Stimulated activated CD4-positive, alpha-beta T cell treated with anti-CD3 and anti-CD28 coated beads, Interleukin-15, amount 100 ng/mL, for 24 hours (primary cell): Measurements from ENCODE around the gene AKAP10.
A peak's percentile ranks its signal among the peaks of the same experiment; 100 is the strongest.
"Not testable (repeated sequence)": the region's sequence is repeated elsewhere in the genome, so short reads cannot be mapped to it uniquely, and the experiment has no call there.

Experiments used
- DNase-seq: peaks from one replicate; pipeline ENCODE4 v3.0.0-alpha.2; 2020

The AKAP10 gene

GRCh38 chr17:19977293-19978208 is at the start of gene AKAP10:
AKAP10 (minus strand) TSS chr17:19977828; CDS start chr17:19977679, 149 bp downstream.
- DNase-seq, result peak; percentile 98

GRCh38 chr17:20026960-20027359 is 49.3 kb upstream of the AKAP10 start:
- DNase-seq, result no peak

- no peak for DNase-seq
These were observed 45.1 kb upstream of the AKAP10 start for GRCh38 chr17:20022701-20023100.

GRCh38 chr17:20016475-20016992 is 38.9 kb upstream of the AKAP10 start:
- DNase-seq, result not testable (repeated sequence)

- DNase-seq, result no peak
These were observed 34.4 kb upstream of the AKAP10 start for GRCh38 chr17:20012017-20012536.

- no peak for DNase-seq
These were observed 33.3 kb upstream of the AKAP10 start for GRCh38 chr17:20010936-20011335.

- peak; percentile 13 for DNase-seq
These were observed 32.7 kb upstream of the AKAP10 start for GRCh38 chr17:20010099-20010863.

- peak; percentile 87 for DNase-seq
These were observed 31.9 kb upstream of the AKAP10 start, which contains the start of gene SPECC1 for GRCh38 chr17:20009302-20010098. SPECC1 (plus strand) TSS chr17:20009359; CDS start chr17:20096652, 87,293 bp downstream.

- DNase-seq, result no peak
These were observed 31.3 kb upstream of the AKAP10 start for GRCh38 chr17:20009052-20009301.

GRCh38 chr17:20008242-20009051 is 30.8 kb upstream of the AKAP10 start:
- DNase-seq, result peak; percentile 44

- DNase-seq, result no peak
These were observed 18.9 kb upstream of the AKAP10 start for GRCh38 chr17:19996502-19996901.

GRCh38 chr17:19996086-19996485 is 18.5 kb upstream of the AKAP10 start:
- DNase-seq, result no peak

- DNase-seq, result peak; percentile 84
These were observed 15.4 kb upstream of the AKAP10 start for GRCh38 chr17:19992803-19993713.

GRCh38 chr17:19991252-19991885 is 13.7 kb upstream of the AKAP10 start:
- DNase-seq, result no peak

GRCh38 chr17:19987897-19988296 is 10.3 kb upstream of the AKAP10 start:
- DNase-seq, result no peak

GRCh38 chr17:19986941-19987861 is 9.6 kb upstream of the AKAP10 start:
- DNase-seq, result no peak

- no peak for DNase-seq
These were observed 2.5 kb upstream of the AKAP10 start for GRCh38 chr17:19979917-19980770.

- DNase-seq, result peak; percentile 15
These were observed 1.2 kb upstream of the AKAP10 start for GRCh38 chr17:19978805-19979211.
